Measurements from ENCODE around the gene SCFD2.

DNA sequence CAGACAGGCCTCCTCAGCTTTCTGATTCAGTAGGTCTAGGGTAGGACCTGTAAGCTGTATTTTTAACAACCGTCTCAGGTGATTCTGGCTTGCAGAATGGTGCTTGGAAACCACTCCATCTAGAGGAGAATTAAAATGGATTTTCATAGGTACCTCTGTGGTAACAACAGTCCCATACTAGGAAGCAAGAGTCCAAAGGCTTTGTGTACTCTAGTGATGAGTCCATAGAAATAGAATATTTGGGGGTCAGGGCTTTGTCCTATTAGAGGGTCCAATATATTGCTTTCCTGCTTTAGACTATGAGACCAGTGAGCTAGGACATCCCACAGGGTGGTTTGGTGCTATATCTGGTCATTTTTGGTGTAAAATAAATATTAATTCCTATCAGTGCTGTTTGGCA, 242.0 kb downstream of the SCFD2 start:
- no peak for TF ChIP-seq POLR2A (IDR thresholded peaks at IDR 0.05)
- TF ChIP-seq, protein P1, sequence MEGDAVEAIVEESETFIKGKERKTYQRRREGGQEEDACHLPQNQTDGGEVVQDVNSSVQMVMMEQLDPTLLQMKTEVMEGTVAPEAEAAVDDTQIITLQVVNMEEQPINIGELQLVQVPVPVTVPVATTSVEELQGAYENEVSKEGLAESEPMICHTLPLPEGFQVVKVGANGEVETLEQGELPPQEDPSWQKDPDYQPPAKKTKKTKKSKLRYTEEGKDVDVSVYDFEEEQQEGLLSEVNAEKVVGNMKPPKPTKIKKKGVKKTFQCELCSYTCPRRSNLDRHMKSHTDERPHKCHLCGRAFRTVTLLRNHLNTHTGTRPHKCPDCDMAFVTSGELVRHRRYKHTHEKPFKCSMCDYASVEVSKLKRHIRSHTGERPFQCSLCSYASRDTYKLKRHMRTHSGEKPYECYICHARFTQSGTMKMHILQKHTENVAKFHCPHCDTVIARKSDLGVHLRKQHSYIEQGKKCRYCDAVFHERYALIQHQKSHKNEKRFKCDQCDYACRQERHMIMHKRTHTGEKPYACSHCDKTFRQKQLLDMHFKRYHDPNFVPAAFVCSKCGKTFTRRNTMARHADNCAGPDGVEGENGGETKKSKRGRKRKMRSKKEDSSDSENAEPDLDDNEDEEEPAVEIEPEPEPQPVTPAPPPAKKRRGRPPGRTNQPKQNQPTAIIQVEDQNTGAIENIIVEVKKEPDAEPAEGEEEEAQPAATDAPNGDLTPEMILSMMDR (IDR thresholded peaks at IDR 0.05), result no peak
